HepG2 (cell line): ENCODE data around the gene POLR2H. TPM values are rescaled to one million over a fixed set of nuclear protein-coding genes. Genes with fewer than 3 reads are reported as not detected.

Experiments used
- CHD4 ChIP-seq: fragments of 200-600 bp; sonication (generic); IDR thresholded peaks from 2 replicates; pipeline ENCODE4 v1.7.0; 2017; ENCODE audit warnings: mild to moderate bottlenecking, low read length, borderline replicate concordance
- HDAC6 ChIP-seq: fragments of 200-600 bp; sonication (generic); IDR thresholded peaks from 2 replicates; pipeline ENCODE4 v1.7.0; 2017; ENCODE audit warnings: mild to moderate bottlenecking, antibody characterized with exemption, low read length, low read depth
- IKZF1 ChIP-seq: fragments of 450-650 bp; IDR thresholded peaks from 2 replicates; pipeline ENCODE4 v1.7.1; 2016
- KMT2A ChIP-seq: sonication (generic); formaldehyde crosslinking; IDR thresholded peaks from 2 replicates; pipeline ENCODE4 v1.4.0; 2020; ENCODE audit warnings: missing genetic modification reagents
- NPAS2 ChIP-seq: sonication (generic); formaldehyde crosslinking; IDR thresholded peaks from 2 replicates; pipeline ENCODE4 v1.8.0; 2022; ENCODE audit warnings: mild to moderate bottlenecking, missing genetic modification reagents, borderline replicate concordance
- PLRG1 ChIP-seq: fragments of 450-650 bp; conservative IDR thresholded peaks from 2 replicates; pipeline ENCODE4 v1.6.1; 2016
- RARG ChIP-seq: sonication (generic); formaldehyde crosslinking; IDR thresholded peaks from 2 replicates; pipeline ENCODE4 v1.4.0; 2020; ENCODE audit warnings: low read depth, mild to moderate bottlenecking, missing genetic modification reagents
- RBAK ChIP-seq: sonication (generic); formaldehyde crosslinking; IDR thresholded peaks from 2 replicates; pipeline ENCODE4 v1.5.1; 2020; ENCODE audit warnings: mild to moderate bottlenecking, missing genetic modification reagents
- SMARCE1 ChIP-seq: fragments of 450-650 bp; IDR thresholded peaks from 2 replicates; pipeline ENCODE4 v1.6.1; 2017; ENCODE audit warnings: borderline replicate concordance
- TAF15 ChIP-seq: fragments of 200-400 bp; formaldehyde crosslinking; IDR thresholded peaks from one replicate; pipeline ENCODE4 v1.6.1; 2018; ENCODE audit warnings: mild to moderate bottlenecking, low read depth, low read length; ENCODE audit not compliant: poor library complexity, severe bottlenecking
- ZBTB7B ChIP-seq: sonication (generic); formaldehyde crosslinking; IDR thresholded peaks from 2 replicates; pipeline ENCODE4 v1.4.0; 2020; ENCODE audit warnings: missing genetic modification reagents
- ZFP62 ChIP-seq: sonication (generic); formaldehyde crosslinking; IDR thresholded peaks from 2 replicates; pipeline ENCODE4 v1.4.0; 2020; ENCODE audit warnings: missing genetic modification reagents
- ZNF124 ChIP-seq: sonication (generic); formaldehyde crosslinking; IDR thresholded peaks from 2 replicates; pipeline ENCODE4 v1.4.0; 2020; ENCODE audit warnings: missing genetic modification reagents
- ZNF138 ChIP-seq: sonication (generic); formaldehyde crosslinking; IDR thresholded peaks from 2 replicates; pipeline ENCODE4 v1.5.0; 2020; ENCODE audit warnings: mild to moderate bottlenecking, low read depth, missing genetic modification reagents
- ZNF562 ChIP-seq: sonication (generic); formaldehyde crosslinking; IDR thresholded peaks from 2 replicates; pipeline ENCODE4 v1.8.0; 2022; ENCODE audit warnings: missing genetic modification reagents, borderline replicate concordance
- polyA plus RNA-seq, 8 experiments: library from polyadenylated mRNA; depleted of rRNA in 3 of 8; stranded (reverse) in 7 of 8; unstranded in 1 of 8; fragments of >200 nt; fragmentation: Illumina TruSeq in 4 of 8; extraction: Trizol in 4 of 8; gene quantifications; 2 replicates each; pipeline versions ENCODE4 v1.2.1 to v1.2.3, GENCODE V29; 2011 to 2016; ENCODE audit warnings: low read depth in 4 of 8, missing spikeins in 1 of 8, mixed read lengths in 1 of 8; ENCODE audit not compliant: insufficient read depth in 1 of 8
- total RNA-seq, 5 experiments: library from RNA; depleted of rRNA; stranded (reverse); fragments of >200 nt; fragmentation: Illumina TruSeq; extraction: Trizol; gene quantifications; 2 replicates each; pipeline ENCODE4 v1.2.3, GENCODE V29; 2016; ENCODE audit warnings: low read depth in 1 of 5
- TF ChIP-seq, protein P1 (sequence below): sonication (generic); formaldehyde crosslinking; IDR thresholded peaks from 2 replicates; pipeline ENCODE4 v1.4.0; 2020; ENCODE audit warnings: mild to moderate bottlenecking, missing genetic modification reagents
- TF ChIP-seq, protein P2 (sequence below): sonication (generic); formaldehyde crosslinking; IDR thresholded peaks from 2 replicates; pipeline ENCODE4 v1.4.0; 2020; ENCODE audit warnings: mild to moderate bottlenecking, missing genetic modification reagents
- TF ChIP-seq, protein P3 (sequence below): sonication (generic); formaldehyde crosslinking; IDR thresholded peaks from 2 replicates; pipeline ENCODE4 v1.4.0; 2020; ENCODE audit warnings: missing genetic modification reagents, borderline replicate concordance
- TF ChIP-seq, protein P4 (sequence below): sonication (generic); formaldehyde crosslinking; IDR thresholded peaks from 2 replicates; pipeline ENCODE4 v1.4.0; 2020; ENCODE audit warnings: mild to moderate bottlenecking, missing genetic modification reagents
- TF ChIP-seq, protein P5 (sequence below): IDR thresholded peaks from 2 replicates; pipeline ENCODE4 v1.6.1; 2016; ENCODE audit warnings: missing biosample characterization, missing genetic modification reagents, low read depth
- TF ChIP-seq, protein P6 (sequence below): sonication (generic); formaldehyde crosslinking; IDR thresholded peaks from 2 replicates; pipeline ENCODE4 v1.5.1; 2020; ENCODE audit warnings: mild to moderate bottlenecking, missing genetic modification reagents, moderate library complexity

Gene POLR2H
- total and polyA plus RNA-seq, 2 of the 13 experiments (the other 11 are each of a cell fraction or from before 2014, with no cell fraction given), result 118 to 194 TPM

DNA sequence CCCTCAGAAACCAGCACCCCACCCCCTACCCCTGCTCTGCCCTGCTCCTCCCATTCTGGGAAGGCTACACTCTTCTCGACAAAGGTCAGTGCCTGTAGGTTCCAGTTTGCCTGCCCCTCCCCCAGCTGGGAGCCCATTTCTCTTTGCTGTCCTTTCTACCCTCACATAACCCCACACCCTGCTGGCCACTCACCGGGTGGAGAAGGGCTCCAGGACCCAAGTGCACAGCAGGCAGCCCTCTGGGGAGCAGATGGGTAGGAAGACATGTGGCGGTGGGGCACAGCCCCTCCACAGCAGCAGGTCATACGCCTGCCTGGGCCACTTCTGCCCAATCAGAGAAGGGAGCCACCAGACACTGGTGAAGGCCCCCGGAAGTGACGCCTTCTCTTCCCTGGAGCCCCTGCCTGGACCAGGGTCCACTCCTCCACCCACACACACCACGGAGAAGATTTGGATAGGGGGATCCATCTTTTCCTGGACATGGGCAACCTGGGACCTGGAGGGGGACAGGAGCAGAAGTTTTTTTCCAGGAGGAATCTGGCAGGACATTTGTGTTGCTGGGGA lies 16.5 kb downstream of the POLR2H start, which contains the start of gene THPO (continued):
- no peak for TF ChIP-seq RARG (CRISPR knock-in tag)
- TF ChIP-seq, protein P1, sequence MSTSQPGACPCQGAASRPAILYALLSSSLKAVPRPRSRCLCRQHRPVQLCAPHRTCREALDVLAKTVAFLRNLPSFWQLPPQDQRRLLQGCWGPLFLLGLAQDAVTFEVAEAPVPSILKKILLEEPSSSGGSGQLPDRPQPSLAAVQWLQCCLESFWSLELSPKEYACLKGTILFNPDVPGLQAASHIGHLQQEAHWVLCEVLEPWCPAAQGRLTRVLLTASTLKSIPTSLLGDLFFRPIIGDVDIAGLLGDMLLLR, result no peak
- no peak for TF ChIP-seq ZNF124 (CRISPR knock-in tag)
- no peak for TF ChIP-seq RBAK (CRISPR knock-in tag)
- TF ChIP-seq ZNF138 (CRISPR knock-in tag), result no peak
- TF ChIP-seq KMT2A, result no peak
- TF ChIP-seq, protein P2, sequence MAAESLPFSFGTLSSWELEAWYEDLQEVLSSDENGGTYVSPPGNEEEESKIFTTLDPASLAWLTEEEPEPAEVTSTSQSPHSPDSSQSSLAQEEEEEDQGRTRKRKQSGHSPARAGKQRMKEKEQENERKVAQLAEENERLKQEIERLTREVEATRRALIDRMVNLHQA (CRISPR knock-in tag), result no peak
- TF ChIP-seq ZFP62, result no peak
- TF ChIP-seq, protein P3, sequence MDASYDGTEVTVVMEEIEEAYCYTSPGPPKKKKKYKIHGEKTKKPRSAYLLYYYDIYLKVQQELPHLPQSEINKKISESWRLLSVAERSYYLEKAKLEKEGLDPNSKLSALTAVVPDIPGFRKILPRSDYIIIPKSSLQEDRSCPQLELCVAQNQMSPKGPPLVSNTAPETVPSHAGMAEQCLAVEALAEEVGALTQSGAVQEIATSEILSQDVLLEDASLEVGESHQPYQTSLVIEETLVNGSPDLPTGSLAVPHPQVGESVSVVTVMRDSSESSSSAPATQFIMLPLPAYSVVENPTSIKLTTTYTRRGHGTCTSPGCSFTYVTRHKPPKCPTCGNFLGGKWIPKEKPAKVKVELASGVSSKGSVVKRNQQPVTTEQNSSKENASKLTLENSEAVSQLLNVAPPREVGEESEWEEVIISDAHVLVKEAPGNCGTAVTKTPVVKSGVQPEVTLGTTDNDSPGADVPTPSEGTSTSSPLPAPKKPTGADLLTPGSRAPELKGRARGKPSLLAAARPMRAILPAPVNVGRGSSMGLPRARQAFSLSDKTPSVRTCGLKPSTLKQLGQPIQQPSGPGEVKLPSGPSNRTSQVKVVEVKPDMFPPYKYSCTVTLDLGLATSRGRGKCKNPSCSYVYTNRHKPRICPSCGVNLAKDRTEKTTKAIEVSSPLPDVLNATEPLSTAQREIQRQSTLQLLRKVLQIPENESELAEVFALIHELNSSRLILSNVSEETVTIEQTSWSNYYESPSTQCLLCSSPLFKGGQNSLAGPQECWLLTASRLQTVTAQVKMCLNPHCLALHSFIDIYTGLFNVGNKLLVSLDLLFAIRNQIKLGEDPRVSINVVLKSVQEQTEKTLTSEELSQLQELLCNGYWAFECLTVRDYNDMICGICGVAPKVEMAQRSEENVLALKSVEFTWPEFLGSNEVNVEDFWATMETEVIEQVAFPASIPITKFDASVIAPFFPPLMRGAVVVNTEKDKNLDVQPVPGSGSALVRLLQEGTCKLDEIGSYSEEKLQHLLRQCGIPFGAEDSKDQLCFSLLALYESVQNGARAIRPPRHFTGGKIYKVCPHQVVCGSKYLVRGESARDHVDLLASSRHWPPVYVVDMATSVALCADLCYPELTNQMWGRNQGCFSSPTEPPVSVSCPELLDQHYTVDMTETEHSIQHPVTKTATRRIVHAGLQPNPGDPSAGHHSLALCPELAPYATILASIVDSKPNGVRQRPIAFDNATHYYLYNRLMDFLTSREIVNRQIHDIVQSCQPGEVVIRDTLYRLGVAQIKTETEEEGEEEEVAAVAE (CRISPR knock-in tag), result no peak; the same call in 1 of the 2 replicates
- no peak for TF ChIP-seq NPAS2 (CRISPR knock-in tag)
- TF ChIP-seq HDAC6, result no peak
- TF ChIP-seq TAF15, result no peak
- TF ChIP-seq CHD4, result no peak
- TF ChIP-seq, protein P4, sequence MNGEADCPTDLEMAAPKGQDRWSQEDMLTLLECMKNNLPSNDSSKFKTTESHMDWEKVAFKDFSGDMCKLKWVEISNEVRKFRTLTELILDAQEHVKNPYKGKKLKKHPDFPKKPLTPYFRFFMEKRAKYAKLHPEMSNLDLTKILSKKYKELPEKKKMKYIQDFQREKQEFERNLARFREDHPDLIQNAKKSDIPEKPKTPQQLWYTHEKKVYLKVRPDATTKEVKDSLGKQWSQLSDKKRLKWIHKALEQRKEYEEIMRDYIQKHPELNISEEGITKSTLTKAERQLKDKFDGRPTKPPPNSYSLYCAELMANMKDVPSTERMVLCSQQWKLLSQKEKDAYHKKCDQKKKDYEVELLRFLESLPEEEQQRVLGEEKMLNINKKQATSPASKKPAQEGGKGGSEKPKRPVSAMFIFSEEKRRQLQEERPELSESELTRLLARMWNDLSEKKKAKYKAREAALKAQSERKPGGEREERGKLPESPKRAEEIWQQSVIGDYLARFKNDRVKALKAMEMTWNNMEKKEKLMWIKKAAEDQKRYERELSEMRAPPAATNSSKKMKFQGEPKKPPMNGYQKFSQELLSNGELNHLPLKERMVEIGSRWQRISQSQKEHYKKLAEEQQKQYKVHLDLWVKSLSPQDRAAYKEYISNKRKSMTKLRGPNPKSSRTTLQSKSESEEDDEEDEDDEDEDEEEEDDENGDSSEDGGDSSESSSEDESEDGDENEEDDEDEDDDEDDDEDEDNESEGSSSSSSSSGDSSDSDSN (CRISPR knock-in tag), result peak; percentile 76; the same call in 1 of the 2 replicates
- no peak for TF ChIP-seq IKZF1
- no peak for TF ChIP-seq SMARCE1
- no peak for TF ChIP-seq ZNF562 (CRISPR knock-in tag)
- 0 out of 2 replicates have a peak, but pooled peaks have one; percentile 31 for TF ChIP-seq ZBTB7B
- TF ChIP-seq, protein P5, sequence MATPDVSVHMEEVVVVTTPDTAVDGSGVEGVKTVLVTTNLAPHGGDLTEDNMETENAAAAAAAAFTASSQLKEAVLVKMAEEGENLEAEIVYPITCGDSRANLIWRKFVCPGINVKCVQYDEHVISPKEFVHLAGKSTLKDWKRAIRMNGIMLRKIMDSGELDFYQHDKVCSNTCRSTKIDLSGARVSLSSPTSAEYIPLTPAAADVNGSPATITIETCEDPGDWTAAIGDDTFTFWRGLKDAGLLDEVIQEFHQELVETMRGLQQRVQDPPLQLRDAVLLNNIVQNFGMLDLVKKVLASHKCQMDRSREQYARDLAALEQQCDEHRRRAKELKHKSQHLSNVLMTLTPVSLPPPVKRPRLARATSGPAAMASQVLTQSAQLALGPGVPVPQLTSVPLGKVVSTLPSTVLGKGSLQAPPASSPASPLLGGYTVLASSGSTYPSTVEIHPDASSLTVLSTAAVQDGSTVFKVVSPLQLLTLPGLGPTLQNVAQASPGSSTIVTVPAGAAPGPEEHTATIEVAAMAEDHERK (CRISPR knock-in tag), result no peak
- no peak for TF ChIP-seq PLRG1
- TF ChIP-seq, protein P6, sequence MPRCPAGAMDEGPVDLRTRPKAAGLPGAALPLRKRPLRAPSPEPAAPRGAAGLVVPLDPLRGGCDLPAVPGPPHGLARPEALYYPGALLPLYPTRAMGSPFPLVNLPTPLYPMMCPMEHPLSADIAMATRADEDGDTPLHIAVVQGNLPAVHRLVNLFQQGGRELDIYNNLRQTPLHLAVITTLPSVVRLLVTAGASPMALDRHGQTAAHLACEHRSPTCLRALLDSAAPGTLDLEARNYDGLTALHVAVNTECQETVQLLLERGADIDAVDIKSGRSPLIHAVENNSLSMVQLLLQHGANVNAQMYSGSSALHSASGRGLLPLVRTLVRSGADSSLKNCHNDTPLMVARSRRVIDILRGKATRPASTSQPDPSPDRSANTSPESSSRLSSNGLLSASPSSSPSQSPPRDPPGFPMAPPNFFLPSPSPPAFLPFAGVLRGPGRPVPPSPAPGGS, result peak; percentile 66; the same call in 1 of the 2 replicates
